Common myeloid progenitor, CD34-positive (primary cell): ENCODE results near the gene CAPRIN1.

Experiments
- CTCF ChIA-PET: fragments of 350-600 bp; sonication (Branson Sonifier 250); formaldehyde crosslinking; loops from one replicate; lab custom pipeline; 2021; ENCODE audit warnings: antibody characterized with exemption; lab: Charles Lee
- POLR2A ChIA-PET: fragments of 350-600 bp; sonication (Branson Sonifier 250); formaldehyde crosslinking; loops from one replicate; lab custom pipeline; 2021; ENCODE audit warnings: antibody characterized with exemption; lab: Charles Lee
- DNase-seq, 3 donors: peaks; one replicate each; pipeline versions ENCODE4 v3.0.0 to v3.0.0-alpha.2; 2013
- H3K27ac ChIP-seq, 2 experiments: 1 replicate in 1 of 2; 2 replicates in 1 of 2; pipeline ENCODE4 v1.7.0; 2013; ENCODE audit warnings: inconsistent platforms in 2 of 2, low read length in 2 of 2, mild to moderate bottlenecking in 2 of 2, low read depth in 1 of 2, moderate library complexity in 1 of 2; ENCODE audit not compliant: severe bottlenecking in 2 of 2, insufficient read depth in 1 of 2, poor library complexity in 1 of 2
- H3K27me3 ChIP-seq, 5 experiments: replicated peaks in 2 of 5; 1 replicate in 3 of 5; 2 replicates in 2 of 5; pipeline versions ENCODE4 v1.6.1 to v1.7.0; 2013; ENCODE audit warnings: low read length in 4 of 5, mild to moderate bottlenecking in 2 of 5, moderate library complexity in 2 of 5, inconsistent platforms in 1 of 5; ENCODE audit not compliant: insufficient read depth in 5 of 5, control insufficient read depth in 4 of 5
- H3K36me3 ChIP-seq, 4 experiments: 1 replicate in 2 of 4; 2 replicates in 2 of 4; pipeline versions ENCODE4 v1.6.1 to v1.7.0; 2013; ENCODE audit warnings: low read length in 3 of 4, control low read depth in 1 of 4, mild to moderate bottlenecking in 1 of 4; ENCODE audit not compliant: control insufficient read depth in 4 of 4, insufficient read depth in 4 of 4
- H3K4me1 ChIP-seq, 4 experiments: 1 replicate in 3 of 4; 2 replicates in 1 of 4; pipeline versions ENCODE4 v1.6.1 to v1.7.1; 2013; ENCODE audit warnings: low read length in 3 of 4, mild to moderate bottlenecking in 3 of 4, control low read depth in 1 of 4, inconsistent platforms in 1 of 4, moderate library complexity in 1 of 4; ENCODE audit not compliant: control insufficient read depth in 4 of 4, insufficient read depth in 4 of 4; ENCODE audit errors: control extremely low read depth in 1 of 4
- H3K4me3 ChIP-seq, 7 experiments: 1 replicate in 4 of 7; 2 replicates in 3 of 7; pipeline versions ENCODE4 v1.5.1 to v1.7.0; 2013; ENCODE audit warnings: mild to moderate bottlenecking in 7 of 7, low read length in 6 of 7, moderate library complexity in 6 of 7, inconsistent platforms in 2 of 7, low read depth in 2 of 7, control low read depth in 1 of 7; ENCODE audit not compliant: insufficient read depth in 4 of 7, control insufficient read depth in 1 of 7; ENCODE audit errors: extremely low read depth in 1 of 7
- H3K9me3 ChIP-seq, 5 experiments: 1 replicate in 4 of 5; 2 replicates in 1 of 5; pipeline versions ENCODE4 v1.6.1 to v1.7.1; 2013; ENCODE audit warnings: low read length in 4 of 5, mild to moderate bottlenecking in 2 of 5, inconsistent platforms in 1 of 5, low read depth in 1 of 5, moderate library complexity in 1 of 5; ENCODE audit not compliant: control insufficient read depth in 4 of 5, insufficient read depth in 2 of 5; ENCODE audit errors: control extremely low read depth in 1 of 5
- WGBS: methylation state at CpG from one replicate; pipeline ENCODE4 v1.1.5; 2013; ENCODE audit not compliant: insufficient coverage; 5-methylcytosine and 5-hydroxymethylcytosine counted together

The CAPRIN1 gene

DNA sequence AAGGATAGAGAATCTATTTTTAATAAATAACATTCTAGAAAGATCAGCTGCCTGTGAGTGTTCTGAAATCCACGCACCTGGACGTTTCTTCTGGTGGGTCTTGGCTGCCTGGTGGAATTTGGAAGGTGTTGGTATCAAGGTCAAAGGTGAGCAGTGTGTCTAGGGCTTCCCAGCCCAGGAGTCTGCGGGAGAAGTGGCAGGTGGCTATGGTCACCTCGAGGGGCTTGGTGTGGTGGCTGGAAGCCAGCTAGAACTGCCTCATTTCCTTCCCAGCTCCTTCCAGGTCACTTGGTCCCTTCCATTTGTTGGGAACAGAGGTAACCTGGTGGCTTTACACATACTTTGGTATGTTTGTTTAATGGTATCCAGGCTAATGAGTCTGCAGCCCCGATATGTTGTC is 95.3 kb downstream of the CAPRIN1 start:
- peaks cover 0 to 5% (median 0%) of the 10 kb centered on the region in 4 experiments for H3K4me1 ChIP-seq
- ChIA-PET POLR2A (no interaction called here), CTCF (interaction anchor here (1.3 kb wide), 1 partner anchor 23 kb away, joined by 3 read pairs; no protein-coding TSS in a partner anchor)
- WGBS: 100% methylated on average over 4 of the region's 5 CpGs
- H3K27ac ChIP-seq: no peak overlapping the region
- no peak overlapping the region for H3K4me3 ChIP-seq
- no peaks in the 10 kb centered on the region for H3K9me3 ChIP-seq
- peaks cover 29 to 95% (median 69%) of the 10 kb centered on the region in 4 experiments for H3K36me3 ChIP-seq
- no peak for DNase-seq
- H3K27me3 ChIP-seq: no peaks in the 10 kb centered on the region

DNA sequence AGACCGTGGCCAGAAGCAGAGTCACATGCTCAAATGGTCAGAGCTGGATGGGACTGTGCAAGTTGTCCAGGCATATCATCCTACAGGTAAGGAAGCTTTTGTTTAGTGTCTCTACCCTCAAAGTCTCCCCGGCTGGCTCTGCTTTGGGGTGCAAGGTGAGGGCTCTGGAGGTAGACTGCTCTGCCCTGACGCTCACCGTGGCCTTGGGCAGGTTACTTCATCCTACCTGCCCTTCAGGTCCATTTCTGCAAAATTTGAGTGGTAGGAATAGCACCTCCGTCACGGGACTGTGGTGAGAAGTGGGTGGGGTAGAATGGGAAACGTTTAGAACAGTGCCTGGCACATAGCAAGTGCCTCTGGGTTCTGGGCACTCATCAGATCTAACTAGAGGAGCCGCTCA is 96.0 kb downstream of the CAPRIN1 start:
- DNase-seq: no peak
- POLR2A ChIA-PET: no interaction called here
- Histone ChIP-seq H3K36me3 (peaks cover 24 to 95% (median 63%) of the 10 kb centered on the region in 4 experiments), H3K4me1 (peaks cover 0 to 6% (median 0%) of the 10 kb centered on the region in 4 experiments), H3K27ac (peak overlapping the region in 1 of 2 experiments; percentile 20), H3K9me3 (no peaks in the 10 kb centered on the region), H3K27me3 (no peaks in the 10 kb centered on the region), H3K4me3 (no peak overlapping the region)
- CTCF ChIA-PET: interaction anchor here (0.6 to 1.3 kb wide), 3 partner anchors 22 to 345 kb away, joined by 3 read pairs; no protein-coding TSS in a partner anchor
- WGBS: 98% methylated on average over 7 of the region's 8 CpGs

DNA sequence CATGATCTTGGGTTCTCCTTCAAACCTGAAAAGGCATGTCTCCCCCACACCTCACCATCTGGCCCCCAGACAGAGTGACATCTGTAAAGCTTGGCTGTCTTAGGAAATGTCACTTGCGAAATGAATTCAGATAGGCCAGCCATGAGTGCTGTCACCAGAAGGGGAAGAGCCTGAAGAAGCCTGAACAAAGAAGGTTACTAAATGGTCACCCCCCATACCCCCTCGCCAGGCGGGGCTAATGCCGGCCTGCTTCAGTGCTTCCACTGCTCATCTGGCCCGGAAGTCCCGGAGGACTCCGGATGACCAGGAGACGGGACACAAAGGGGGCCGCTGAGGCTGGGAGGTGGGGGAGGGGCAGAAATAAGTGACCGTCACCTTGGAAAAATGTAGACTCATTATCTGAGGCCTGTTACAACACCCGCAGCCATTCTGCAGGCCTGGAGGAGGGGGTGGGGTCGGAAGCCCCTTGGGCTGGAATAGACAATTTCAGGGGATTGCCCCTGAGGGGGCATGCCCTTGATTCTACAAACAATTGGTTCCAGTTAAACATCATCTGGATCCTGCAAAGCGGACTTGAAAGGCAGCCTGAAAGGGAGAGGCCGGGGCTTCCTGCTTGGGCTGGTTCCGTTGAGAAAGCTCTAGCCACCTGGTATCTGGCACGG is 97.1 kb downstream of the CAPRIN1 start:
- WGBS: 99% methylated on average over 12 of the region's 16 CpGs
- Histone ChIP-seq H3K27me3 (no peaks in the 10 kb centered on the region), H3K9me3 (no peaks in the 10 kb centered on the region), H3K4me3 (no peak overlapping the region), H3K36me3 (peaks cover 17 to 89% (median 55%) of the 10 kb centered on the region in 4 experiments), H3K27ac (no peak overlapping the region), H3K4me1 (peaks cover 0 to 16% (median 8%) of the 10 kb centered on the region in 4 experiments)
- CTCF ChIA-PET: interaction anchor here (0.6 to 1.7 kb wide), 5 partner anchors 213 to 344 kb away, joined by 3 to 4 read pairs (median 3); no protein-coding TSS in a partner anchor
- POLR2A ChIA-PET: no interaction called here
- DNase-seq: no peak

DNA sequence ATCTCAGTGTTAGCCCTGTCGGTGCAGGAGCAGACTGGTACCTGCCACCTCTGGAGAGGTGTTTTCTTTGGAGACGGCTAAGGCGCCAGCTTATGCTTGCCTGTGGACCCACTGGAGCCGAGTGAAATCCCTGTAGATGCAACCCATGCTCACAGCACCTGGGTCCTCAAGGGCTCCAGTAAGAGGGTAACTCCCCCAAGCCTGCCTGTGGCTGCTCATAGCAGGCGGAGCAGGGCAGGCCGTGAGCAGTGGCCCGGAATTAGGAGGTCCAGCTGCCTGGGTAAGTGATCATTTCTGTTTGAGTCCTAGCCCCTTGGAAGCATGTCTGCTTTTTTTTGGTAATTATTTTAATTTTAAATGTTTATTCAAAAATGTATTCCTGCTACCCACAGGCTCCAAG is 97.7 kb downstream of the CAPRIN1 start:
- ChIA-PET CTCF (interaction anchor here (0.6 to 1.7 kb wide), 8 partner anchors 25 to 344 kb away, joined by 3 to 7 read pairs (median 3); no protein-coding TSS in a partner anchor), POLR2A (no interaction called here)
- H3K36me3 ChIP-seq: peaks cover 15 to 85% (median 52%) of the 10 kb centered on the region in 4 experiments
- DNase-seq: no peak
- no peaks in the 10 kb centered on the region for H3K27me3 ChIP-seq
- H3K27ac ChIP-seq: no peak overlapping the region
- no peaks in the 10 kb centered on the region for H3K9me3 ChIP-seq
- WGBS: 100% methylated on average over 5 of the region's 7 CpGs
- no peak overlapping the region for H3K4me3 ChIP-seq
- peaks cover 0 to 22% (median 13%) of the 10 kb centered on the region in 4 experiments for H3K4me1 ChIP-seq

DNA sequence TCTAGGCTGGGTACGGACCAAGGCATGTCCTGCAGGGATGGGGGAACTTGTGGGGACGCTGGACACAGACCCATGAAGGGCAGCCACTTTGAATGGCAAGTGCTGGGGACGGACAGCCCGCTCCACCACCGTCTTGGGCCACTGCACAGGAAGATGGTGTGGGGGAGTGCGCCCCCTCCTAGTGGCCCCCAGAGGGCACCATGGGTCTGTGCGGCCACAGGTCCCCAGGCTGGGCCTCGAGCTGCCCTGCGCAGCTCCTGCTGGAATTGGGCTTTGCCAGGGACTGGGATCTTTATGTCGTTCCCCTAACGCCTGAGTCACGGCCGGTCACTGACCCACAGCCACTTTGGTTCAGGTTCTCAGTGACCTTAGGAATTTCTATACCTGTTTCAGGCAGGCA is 98.3 kb downstream of the CAPRIN1 start:
- no peak overlapping the region for H3K27ac ChIP-seq
- POLR2A ChIA-PET: no interaction called here
- WGBS: 96% methylated on average over 10 of the region's 13 CpGs
- peaks cover 15 to 81% (median 47%) of the 10 kb centered on the region in 4 experiments for H3K36me3 ChIP-seq
- no peaks in the 10 kb centered on the region for H3K9me3 ChIP-seq
- H3K4me1 ChIP-seq: peaks cover 2 to 28% (median 18%) of the 10 kb centered on the region in 4 experiments
- H3K4me3 ChIP-seq: no peak overlapping the region
- peak; percentile 25 to 30 (median 29) for DNase-seq
- no peaks in the 10 kb centered on the region for H3K27me3 ChIP-seq
- CTCF ChIA-PET: interaction anchor here (0.7 to 1.8 kb wide), 14 partner anchors 20 to 364 kb away, joined by 3 to 7 read pairs (median 3); partner anchors contain the start of genes ABTB2 and ELF5

DNA sequence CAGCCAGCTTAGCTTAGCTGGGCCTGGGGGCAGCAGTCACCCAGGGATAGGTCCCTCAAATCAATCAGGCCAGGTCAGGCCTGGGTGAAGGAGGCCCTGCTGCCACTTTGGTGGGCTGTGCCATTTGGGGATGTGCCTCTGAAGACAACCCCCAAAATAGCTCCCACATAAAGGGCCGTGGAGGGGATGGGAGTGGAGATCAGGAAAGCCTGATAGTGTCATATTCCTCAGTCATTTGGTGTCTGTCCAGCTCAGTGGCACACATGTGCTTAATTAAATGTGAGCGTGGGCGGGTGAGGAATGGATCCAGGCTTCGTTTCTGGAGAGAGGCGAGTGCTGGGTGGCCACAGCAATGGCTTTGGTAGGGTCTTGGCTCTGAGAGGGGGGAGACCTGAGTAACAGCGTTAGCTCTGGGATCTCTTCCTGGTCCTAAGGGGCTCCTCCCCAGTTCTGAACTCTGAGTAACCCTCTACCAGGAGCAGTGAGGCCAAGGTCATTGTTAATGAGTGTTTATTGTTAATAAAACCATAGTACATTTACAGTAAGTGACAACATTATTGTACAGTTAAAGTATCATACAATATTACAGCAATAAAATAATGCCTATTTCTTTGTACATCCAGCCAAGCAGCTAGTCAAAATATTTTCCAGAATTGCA is 99.1 kb downstream of the CAPRIN1 start:
- peaks cover 12 to 78% (median 39%) of the 10 kb centered on the region in 4 experiments for H3K36me3 ChIP-seq
- WGBS: 100% methylated on average over 5 of the region's 6 CpGs
- no peak overlapping the region for H3K27ac ChIP-seq
- H3K27me3 ChIP-seq: no peaks in the 10 kb centered on the region
- no peaks in the 10 kb centered on the region for H3K9me3 ChIP-seq
- ChIA-PET POLR2A (no interaction called here), CTCF (interaction anchor here (0.7 to 4.8 kb wide), 14 partner anchors 8 to 363 kb away, joined by 3 to 20 read pairs (median 3); partner anchors contain the start of genes ABTB2 and ELF5)
- no peak overlapping the region for H3K4me3 ChIP-seq
- no peak for DNase-seq
- H3K4me1 ChIP-seq: peaks cover 4 to 36% (median 26%) of the 10 kb centered on the region in 4 experiments
